Measurements from ENCODE around the gene HSPBAP1.
"Not testable (repeated sequence)": the region's sequence is repeated elsewhere in the genome, so short reads cannot be mapped to it uniquely, and the experiment has no call there.

HSPBAP1 gene

DNA sequence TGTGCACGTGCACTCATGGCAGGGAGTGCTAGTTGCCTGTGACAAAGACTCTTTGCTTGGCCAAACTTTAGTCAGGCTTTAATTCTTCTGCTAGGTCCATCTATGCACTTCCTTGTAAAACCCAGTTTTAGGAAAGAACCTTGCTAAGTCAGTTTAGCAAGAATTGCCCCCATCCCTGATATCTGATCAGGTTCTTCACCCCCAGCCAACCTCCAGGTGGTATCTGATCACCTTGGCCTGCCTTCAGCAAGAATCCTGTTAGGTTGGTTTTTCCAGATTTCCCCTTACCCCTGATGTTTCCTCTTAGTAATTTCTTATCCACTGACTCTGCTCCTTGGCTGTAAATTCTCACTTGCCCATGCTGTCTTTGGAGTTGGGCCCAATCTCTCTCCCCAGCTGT lies 8.4 kb downstream of the HSPBAP1 start:
- DNase-seq (ENCODE audit: low spot score): no peak

DNA sequence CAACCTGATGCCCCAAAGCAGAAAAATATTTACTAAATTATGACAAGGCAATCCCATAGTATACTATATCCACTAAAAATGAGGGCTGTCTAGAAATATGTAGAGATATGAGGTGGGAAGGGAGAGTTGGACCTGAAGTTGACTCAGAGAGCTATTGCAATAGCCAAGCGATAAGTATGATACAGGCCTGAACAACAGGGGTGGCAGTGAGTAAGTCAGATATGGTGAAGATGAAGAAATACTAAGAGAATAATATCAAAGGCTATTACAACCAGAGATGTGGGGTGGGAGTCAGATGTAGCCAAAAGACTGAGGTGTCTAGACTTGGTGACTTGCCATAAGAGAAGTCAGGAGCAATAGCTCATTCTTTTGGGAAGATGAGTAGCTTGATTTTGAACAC lies 9.2 kb downstream of the HSPBAP1 start:
- no peak for DNase-seq (ENCODE audit: low spot score)

GRCh38 chr3:122782804-122783203 lies 10.8 kb downstream of the HSPBAP1 start:
- no peak for DNase-seq (ENCODE audit: low spot score)

- no peak for DNase-seq (ENCODE audit: low spot score)
Measured at GRCh38 chr3:122777563-122777962, 16.1 kb downstream of the HSPBAP1 start.

- DNase-seq (ENCODE audit: low spot score): no peak
Measured at GRCh38 chr3:122776675-122777468, 16.8 kb downstream of the HSPBAP1 start.

GRCh38 chr3:122774564-122774963 lies 19.1 kb downstream of the HSPBAP1 start:
- DNase-seq (ENCODE audit: low spot score): no peak

DNA sequence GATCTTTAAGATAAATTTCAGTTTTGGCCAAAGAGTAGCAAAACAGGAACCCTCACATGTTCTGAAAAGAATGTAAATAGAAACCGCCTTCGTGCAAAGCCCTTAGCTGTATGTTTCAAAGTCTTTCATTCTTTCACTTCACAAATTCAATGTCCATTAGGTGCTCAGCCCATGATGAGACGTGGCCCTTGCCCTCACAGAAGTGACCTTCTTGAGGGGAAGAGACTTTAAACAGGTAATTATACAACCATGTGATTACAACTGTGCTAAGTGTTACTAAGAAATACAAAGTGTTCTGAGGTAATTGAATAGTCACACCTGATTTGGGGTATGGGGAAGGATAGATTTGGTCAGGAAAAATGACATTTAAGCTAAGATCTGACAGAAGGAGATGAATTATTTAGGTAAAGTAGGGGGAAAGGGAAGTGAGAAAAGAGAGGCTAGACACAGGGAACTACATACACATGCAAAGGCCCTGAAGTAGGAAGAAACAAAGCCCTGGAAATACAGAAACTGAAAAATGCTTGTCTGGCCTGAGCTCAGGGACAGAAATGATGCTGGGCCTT lies 19.6 kb downstream of the HSPBAP1 start:
- DNase-seq (ENCODE audit: low spot score): no peak

DNA sequence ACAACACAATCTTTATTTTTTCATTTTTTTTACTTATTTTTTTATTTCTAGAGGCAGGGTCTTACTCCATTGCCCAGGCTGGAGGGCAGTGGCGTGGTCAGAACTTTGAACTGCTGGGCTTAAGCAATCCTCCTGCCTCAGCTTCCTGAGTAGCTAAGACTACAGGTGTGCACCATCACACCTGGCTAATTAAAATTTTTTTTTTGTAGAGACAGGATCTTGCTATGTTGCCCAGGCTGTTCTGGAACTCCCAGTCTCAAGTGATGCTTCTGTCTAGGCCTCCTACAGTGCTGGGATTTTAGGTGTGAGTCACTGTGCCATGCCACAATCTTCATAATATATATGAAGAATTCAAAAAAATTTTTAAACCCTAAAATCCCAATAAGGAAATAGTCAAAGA lies 20.8 kb downstream of the HSPBAP1 start:
- DNase-seq (ENCODE audit: low spot score): no peak

DNA sequence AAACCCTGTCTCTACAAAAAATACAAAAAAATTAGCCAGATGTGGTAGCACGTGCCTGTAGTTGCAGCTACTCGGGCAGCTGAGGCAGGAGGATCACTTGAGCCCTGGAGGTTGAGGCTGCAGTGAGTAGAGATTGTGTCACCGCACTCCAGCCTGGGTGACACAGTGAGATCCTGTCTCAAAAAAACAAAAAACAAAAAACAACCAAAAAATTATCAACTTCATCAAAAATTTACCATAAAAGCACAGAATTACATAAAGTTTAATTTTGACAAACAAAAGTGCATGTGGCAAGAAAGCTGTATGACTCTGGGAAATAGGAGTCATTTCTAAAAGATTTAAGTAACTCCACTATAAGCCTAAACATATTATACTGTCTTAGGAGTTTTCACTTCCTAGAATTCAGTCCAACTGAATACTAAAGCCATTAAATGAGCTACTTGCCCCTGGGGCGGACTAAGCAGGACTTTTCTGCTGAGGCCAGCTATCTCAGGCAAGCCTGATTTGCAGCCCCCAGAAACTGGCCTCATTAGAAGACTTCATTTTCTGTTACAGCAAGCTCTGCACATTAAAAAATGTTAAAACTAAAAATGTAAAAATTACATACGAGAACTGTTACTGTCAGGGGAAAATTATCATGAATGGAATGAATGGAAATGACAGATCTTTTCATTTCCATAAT lies 23.0 kb downstream of the HSPBAP1 start:
- no peak for DNase-seq (ENCODE audit: low spot score)

GRCh38 chr3:122767540-122768372 lies 25.9 kb downstream of the HSPBAP1 start:
- no peak for DNase-seq (ENCODE audit: low spot score)

- DNase-seq (ENCODE audit: low spot score): no peak
Measured at GRCh38 chr3:122766430-122766829, 27.2 kb downstream of the HSPBAP1 start.

DNA sequence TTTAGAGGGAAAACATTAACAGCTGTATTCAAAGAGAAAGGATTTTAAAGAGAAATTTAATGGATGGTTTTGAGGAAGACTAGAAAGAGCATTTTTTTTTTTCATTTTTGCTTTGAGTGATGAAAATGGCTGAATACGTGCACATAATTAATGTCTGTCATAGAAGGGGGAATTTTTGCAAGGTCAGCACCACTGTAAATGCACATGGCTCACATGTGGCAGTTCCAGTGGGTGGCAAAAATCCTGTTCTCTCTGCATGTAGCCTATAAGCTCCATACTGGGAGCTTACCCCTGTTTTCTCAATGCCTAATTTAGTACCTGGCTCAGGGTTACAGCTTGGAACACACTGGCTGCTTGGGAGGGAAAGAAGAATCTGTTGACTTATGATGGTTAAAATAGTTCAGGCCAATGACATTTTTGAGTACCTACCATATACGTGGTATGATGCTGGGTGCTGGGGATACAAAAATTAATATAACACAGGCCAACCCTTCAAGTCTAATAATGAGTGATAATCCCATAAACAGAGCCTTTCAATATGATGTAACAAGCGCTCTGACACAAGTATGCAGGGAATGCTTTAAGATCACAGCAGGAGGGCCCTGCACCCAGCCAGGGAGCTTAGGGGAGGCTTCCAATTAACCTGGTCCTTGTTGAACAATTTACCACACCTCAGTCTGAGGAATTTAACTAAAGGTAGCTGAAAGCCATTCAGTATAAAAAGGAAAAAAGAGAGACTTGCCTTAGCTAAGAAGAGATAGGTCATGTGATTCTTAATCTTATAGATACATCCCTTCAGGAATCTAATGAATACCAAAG lies 33.0 kb downstream of the HSPBAP1 start:
- no peak for DNase-seq (ENCODE audit: low spot score)

- no peak for DNase-seq (ENCODE audit: low spot score)
Measured at GRCh38 chr3:122758877-122759560, 34.6 kb downstream of the HSPBAP1 start.

- DNase-seq (ENCODE audit: low spot score): no peak
Measured at GRCh38 chr3:122755491-122755890, 38.1 kb downstream of the HSPBAP1 start.

- peak; percentile 30 for DNase-seq (ENCODE audit: low spot score)
Measured at GRCh38 chr3:122754929-122755328, 38.7 kb downstream of the HSPBAP1 start.

DNA sequence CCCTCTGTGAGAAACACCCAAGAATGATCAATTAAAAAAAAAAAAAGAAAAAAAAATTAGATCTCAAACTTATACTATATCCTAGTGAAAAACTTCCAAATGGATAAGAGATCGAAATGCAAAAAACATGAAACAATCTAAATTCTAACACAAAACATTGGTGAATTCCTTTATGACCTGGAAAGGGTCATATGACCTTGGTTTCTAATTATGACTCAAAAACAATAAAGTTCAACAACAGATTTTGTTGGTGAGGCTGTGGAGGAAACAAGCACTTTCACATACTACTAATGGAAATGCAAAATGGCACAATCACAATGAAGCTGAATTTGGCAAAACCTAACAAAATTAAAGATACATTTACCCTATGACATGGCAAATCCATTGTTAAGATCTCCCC lies 45.3 kb downstream of the HSPBAP1 start:
- DNase-seq (ENCODE audit: low spot score): no peak

GRCh38 chr3:122747295-122747694 lies 46.3 kb downstream of the HSPBAP1 start:
- not testable (repeated sequence) for DNase-seq (ENCODE audit: low spot score)

DNA sequence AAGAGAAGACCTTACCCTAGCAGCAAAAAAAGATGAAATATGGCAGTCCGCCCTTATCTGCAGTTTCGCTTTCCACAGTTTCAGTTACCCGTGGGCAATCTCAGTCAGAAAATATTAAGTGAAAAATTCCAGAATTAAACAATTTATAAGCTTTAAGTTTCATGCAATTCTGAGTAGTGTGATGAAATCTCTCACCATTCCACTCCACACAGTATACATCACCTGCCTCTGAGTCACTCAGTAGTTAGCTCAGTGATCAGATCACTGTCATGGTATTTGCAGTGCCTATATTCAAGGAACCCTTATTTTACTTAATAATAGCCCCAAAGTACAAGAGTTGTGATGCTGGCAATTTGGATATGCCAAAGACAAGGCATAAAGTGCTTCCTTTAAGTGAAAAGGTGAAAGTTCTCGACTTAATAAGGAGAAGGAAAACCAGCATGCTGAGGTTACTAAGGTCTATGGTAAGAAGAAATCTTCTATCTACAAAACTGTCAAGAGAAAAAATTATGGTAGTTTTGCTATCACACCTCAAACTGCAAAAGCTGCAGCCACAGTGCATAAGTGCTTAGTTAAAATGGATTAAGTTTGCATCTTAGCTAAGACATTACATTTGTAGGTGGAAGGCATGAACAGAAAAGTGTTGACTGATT lies 48.1 kb downstream of the HSPBAP1 start:
- no peak for DNase-seq (ENCODE audit: low spot score)

GRCh38 chr3:122743581-122744120 lies 50.0 kb downstream of the HSPBAP1 start:
- DNase-seq (ENCODE audit: low spot score): no peak

DNA sequence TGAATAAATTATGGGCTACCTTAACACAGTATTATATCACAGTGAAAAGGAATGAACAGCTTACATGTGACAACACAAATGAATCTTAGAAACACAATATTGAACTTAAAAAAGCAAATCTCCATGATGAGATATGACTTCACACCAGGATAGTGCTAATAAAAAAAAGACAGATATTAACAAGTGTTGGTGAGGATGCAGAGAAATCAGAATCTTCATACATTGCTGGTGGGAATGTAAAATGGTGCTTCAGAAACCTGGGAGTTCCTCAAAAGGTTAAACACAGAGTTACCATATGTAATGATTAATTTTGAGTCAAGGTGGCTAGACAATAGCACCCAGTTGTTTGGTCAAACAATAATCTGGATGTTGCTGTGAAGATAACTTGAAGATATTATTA lies 51.4 kb downstream of the HSPBAP1 start:
- no peak for DNase-seq (ENCODE audit: low spot score)

Measured in kidney capillary endothelial cell (primary cell).